Spleen (tissue), 11 donors: ENCODE measurements around the gene HLA-DMB. TPM values are rescaled to one million over a fixed set of nuclear protein-coding genes. Genes with fewer than 3 reads are reported as not detected.

Experiments used
- DNase-seq: peaks from one replicate; pipeline ENCODE4 v3.0.0-alpha.2; 2020
- H3K27ac ChIP-seq, 8 donors: fragments of 200-600 bp; sonication (generic) in 7 of 8; 1 replicate in 4 of 8; 2 replicates in 4 of 8; pipeline versions ENCODE4 v1.5.0 to v1.8.0; 2016 to 2021; ENCODE audit warnings: inconsistent platforms in 4 of 8, mild to moderate bottlenecking in 4 of 8, moderate library complexity in 1 of 8
- H3K27me3 ChIP-seq, 7 donors: fragments of 200-600 bp; sonication (generic) in 6 of 7; replicated peaks in 1 of 7; 1 replicate in 4 of 7; 2 replicates in 3 of 7; pipeline versions ENCODE4 v1.5.0 to v1.8.0; 2016 to 2021; ENCODE audit warnings: inconsistent platforms in 3 of 7, mild to moderate bottlenecking in 1 of 7
- H3K36me3 ChIP-seq, 6 donors: fragments of 200-600 bp; sonication (generic) in 5 of 6; 1 replicate in 4 of 6; 2 replicates in 2 of 6; pipeline versions ENCODE4 v1.5.0 to v1.8.0; 2016 to 2021; ENCODE audit warnings: inconsistent platforms in 2 of 6
- H3K4me1 ChIP-seq, 6 donors: fragments of 200-600 bp; sonication (generic) in 5 of 6; 1 replicate in 3 of 6; 2 replicates in 3 of 6; pipeline versions ENCODE4 v1.5.0 to v1.8.0; 2016 to 2021; ENCODE audit warnings: inconsistent platforms in 3 of 6
- H3K4me3 ChIP-seq, 8 donors: fragments of 200-600 bp; sonication (generic) in 7 of 8; 1 replicate in 4 of 8; 2 replicates in 4 of 8; pipeline versions ENCODE4 v1.5.0 to v1.8.0; 2016 to 2021; ENCODE audit warnings: inconsistent platforms in 4 of 8, mild to moderate bottlenecking in 4 of 8, moderate library complexity in 2 of 8
- H3K9me3 ChIP-seq, 8 donors: fragments of 200-600 bp; sonication (generic) in 7 of 8; 1 replicate in 4 of 8; 2 replicates in 4 of 8; pipeline versions ENCODE4 v1.5.0 to v1.8.0; 2016 to 2021; ENCODE audit warnings: inconsistent platforms in 4 of 8
- POLR2A ChIP-seq, 3 donors: fragments of 450-650 bp; IDR thresholded peaks; one replicate each; pipeline ENCODE4 v1.5.1; 2017; ENCODE audit warnings: antibody characterized with exemption in 3 of 3, mild to moderate bottlenecking in 1 of 3
- POLR2AphosphoS5 ChIP-seq, 3 donors: sonication (generic); formaldehyde crosslinking; IDR thresholded peaks; one replicate each; pipeline ENCODE4 v1.5.1; 2017; ENCODE audit warnings: antibody characterized with exemption in 3 of 3
- WGBS, 5 donors: extraction: QIAGEN DNeasy Blood & Tissue Kit in 3 of 5; methylation state at CpG; one replicate each; pipeline versions ENCODE4 v1.1.5 to v1.1.7; 2013 to 2018; 5-methylcytosine and 5-hydroxymethylcytosine counted together
- intact Hi-C: fragments of 100-400 bp; cut with DNase I; formaldehyde crosslinking; loops from one replicate; pipeline ENCODE4 v1.15.0; 2023; ENCODE audit warnings: low total_unique reads
- polyA plus RNA-seq, 3 donors: library from polyadenylated mRNA; stranded (reverse); fragments of 200-250 nt; gene quantifications; one replicate each; pipeline ENCODE4 v1.2.1, GENCODE V29; 2013
- total RNA-seq, 7 donors: library from RNA; depleted of rRNA in 3 of 7; stranded (reverse); fragments of >200 nt in 3 of 7; fragmentation: NEBNext Ultra II Directional in 4 of 7; extraction: Animal tissue kit (Norgen Biotek cat#: 25700) in 4 of 7; gene quantifications; one replicate each; pipeline versions ENCODE4 v1.1.0 to v1.2.1, GENCODE V29; 2016 to 2021
- TF ChIP-seq, protein P1 (sequence below), 11 experiments: fragments of 200-600 bp in 7 of 11; fragments of 450-650 bp in 4 of 11; sonication (generic) in 4 of 11; IDR thresholded peaks in 8 of 11; conservative IDR thresholded peaks in 3 of 11; 1 replicate in 7 of 11; 2 replicates in 4 of 11; pipeline versions ENCODE4 v1.4.0 to v1.8.0; 2016 to 2021; ENCODE audit warnings: antibody characterized with exemption in 11 of 11, inconsistent platforms in 4 of 11, mild to moderate bottlenecking in 1 of 11
- donor health status: healthy with polysubstance abuse.
- donor health status: DM: no; HTN: no; CAD: no; lungs with moderate emphysema.
- donor health status: DM: no; HTN: no; CAD: no.
- donor health status: Bipolar disorder and iron deficiency.
- donor health status: healthy.
- donor health status: DM: no; HTN: no; CAD: no.
- donor health status: DM: yes; HTN: yes; CAD: no.

HLA-DMB gene
- total and polyA plus RNA-seq, 10 donors: 124 to 226 (median 155) TPM

- TF ChIP-seq, protein P1, sequence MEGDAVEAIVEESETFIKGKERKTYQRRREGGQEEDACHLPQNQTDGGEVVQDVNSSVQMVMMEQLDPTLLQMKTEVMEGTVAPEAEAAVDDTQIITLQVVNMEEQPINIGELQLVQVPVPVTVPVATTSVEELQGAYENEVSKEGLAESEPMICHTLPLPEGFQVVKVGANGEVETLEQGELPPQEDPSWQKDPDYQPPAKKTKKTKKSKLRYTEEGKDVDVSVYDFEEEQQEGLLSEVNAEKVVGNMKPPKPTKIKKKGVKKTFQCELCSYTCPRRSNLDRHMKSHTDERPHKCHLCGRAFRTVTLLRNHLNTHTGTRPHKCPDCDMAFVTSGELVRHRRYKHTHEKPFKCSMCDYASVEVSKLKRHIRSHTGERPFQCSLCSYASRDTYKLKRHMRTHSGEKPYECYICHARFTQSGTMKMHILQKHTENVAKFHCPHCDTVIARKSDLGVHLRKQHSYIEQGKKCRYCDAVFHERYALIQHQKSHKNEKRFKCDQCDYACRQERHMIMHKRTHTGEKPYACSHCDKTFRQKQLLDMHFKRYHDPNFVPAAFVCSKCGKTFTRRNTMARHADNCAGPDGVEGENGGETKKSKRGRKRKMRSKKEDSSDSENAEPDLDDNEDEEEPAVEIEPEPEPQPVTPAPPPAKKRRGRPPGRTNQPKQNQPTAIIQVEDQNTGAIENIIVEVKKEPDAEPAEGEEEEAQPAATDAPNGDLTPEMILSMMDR (IDR thresholded peaks at IDR 0.05 in 8 of 11, conservative IDR thresholded peaks at IDR 0.05 in 3 of 11): no peak
- TF ChIP-seq POLR2A (IDR thresholded peaks at IDR 0.05) (no peak), POLR2AphosphoS5 (IDR thresholded peaks at IDR 0.05) (peak in 2 of 3 donors; percentile 54 to 71)
- DNase-seq: peak; percentile 97
- H3K4me1 ChIP-seq: peaks cover 27 to 61% (median 38%) of the 10 kb centered on the region in 6 donors
- intact Hi-C loops: no loop called here
- 0 to 1% (median 1%) methylated on average over 29 to 43 of the region's 43 CpGs for WGBS, 5 donors
- no peaks in the 10 kb centered on the region for H3K27me3 ChIP-seq
- H3K27ac ChIP-seq: peak overlapping the region; percentile 91 to 100 (median 99)
- peaks cover 0 to 36% (median 19%) of the 10 kb centered on the region in 6 donors for H3K36me3 ChIP-seq
- H3K4me3 ChIP-seq: peak overlapping the region; percentile 74 to 99 (median 97)
- H3K9me3 ChIP-seq: no peaks in the 10 kb centered on the region
These were observed 29.8 kb upstream of the HLA-DMB start for GRCh38 chr6:32970413-32971241.

- no peaks in the 10 kb centered on the region for H3K27me3 ChIP-seq
- WGBS, 5 donors: 0 to 1% (median 1%) methylated on average over 19 of the region's 19 CpGs
- peaks cover 0 to 28% (median 13%) of the 10 kb centered on the region in 6 donors for H3K36me3 ChIP-seq
- intact Hi-C loops: no loop called here
- TF ChIP-seq, protein P1 (IDR thresholded peaks at IDR 0.05 in 8 of 11, conservative IDR thresholded peaks at IDR 0.05 in 3 of 11): peak; percentile 3 to 72 (median 60)
- peak in 1 of 3 donors; percentile 23 for TF ChIP-seq POLR2A (IDR thresholded peaks at IDR 0.05)
- TF ChIP-seq POLR2AphosphoS5 (IDR thresholded peaks at IDR 0.05): peak; percentile 55 to 73 (median 65)
- H3K9me3 ChIP-seq: no peaks in the 10 kb centered on the region
- peaks cover 21 to 61% (median 38%) of the 10 kb centered on the region in 6 donors for H3K4me1 ChIP-seq
- DNase-seq: peak; percentile 92
- peak overlapping the region; percentile 74 to 99 (median 97) for H3K4me3 ChIP-seq
- H3K27ac ChIP-seq: peak overlapping the region; percentile 91 to 100 (median 99)
These were observed 29.0 kb upstream of the HLA-DMB start for GRCh38 chr6:32969685-32970412.

- TF ChIP-seq, protein P1 (IDR thresholded peaks at IDR 0.05 in 8 of 11, conservative IDR thresholded peaks at IDR 0.05 in 3 of 11): peak in 1 of 11 experiments; percentile 11
- TF ChIP-seq POLR2A (IDR thresholded peaks at IDR 0.05): peak in 1 of 3 donors; percentile 10
- peak; percentile 52 to 78 (median 63) for TF ChIP-seq POLR2AphosphoS5 (IDR thresholded peaks at IDR 0.05)
- Histone ChIP-seq H3K27me3 (no peaks in the 10 kb centered on the region), H3K36me3 (peaks cover 0 to 20% (median 7%) of the 10 kb centered on the region in 6 donors), H3K4me3 (peak overlapping the region; percentile 74 to 99 (median 97)), H3K4me1 (peaks cover 15 to 61% (median 38%) of the 10 kb centered on the region in 6 donors), H3K27ac (peak overlapping the region; percentile 91 to 100 (median 99)), H3K9me3 (no peaks in the 10 kb centered on the region)
- WGBS, 5 donors: 0 to 1% (median 0%) methylated on average over 17 to 40 of the region's 40 CpGs
- peak; percentile 90 for DNase-seq
- intact Hi-C loops: no loop called here
These were observed 28.2 kb upstream of the HLA-DMB start for GRCh38 chr6:32968867-32969684.
